Brain microvascular endothelial cell (primary cell): ENCODE measurements around the gene COPG2.

Source experiments
- DNase-seq: peaks from one replicate; pipeline ENCODE4 v3.0.0-alpha.2; 2020
- H3K27ac ChIP-seq: fragments of 250-450 bp; sonication (Bioruptor Pico); 2 replicates; pipeline ENCODE4 v1.5.1; 2020; ENCODE audit warnings: mild to moderate bottlenecking, moderate library complexity
- H3K27me3 ChIP-seq: fragments of 250-450 bp; sonication (Bioruptor Pico); replicated peaks from 2 replicates; pipeline ENCODE4 v1.5.1; 2020; ENCODE audit warnings: mild to moderate bottlenecking
- H3K36me3 ChIP-seq: fragments of 250-450 bp; sonication (Bioruptor Pico); replicated peaks from 2 replicates; pipeline ENCODE4 v1.5.1; 2020; ENCODE audit warnings: mild to moderate bottlenecking
- H3K4me3 ChIP-seq: 2 replicates; pipeline ENCODE4 v1.5.1; 2011; ENCODE audit warnings: low read depth, mild to moderate bottlenecking, control low read depth, low read length, moderate library complexity
- CTCF ChIP-seq: IDR thresholded peaks from 2 replicates; pipeline ENCODE4 v1.5.1; 2011; ENCODE audit warnings: low read depth, mild to moderate bottlenecking, moderate library complexity, low read length, control low read depth, inconsistent platforms; ENCODE audit errors: missing control alignments
- in situ Hi-C: cut with HindIII; loops from 2 replicates; pipeline ENCODE4 v1.10.0; 2017; ENCODE audit warnings: low sequenced_read_pairs, low pct_ligation_motif_present

Gene COPG2

DNA sequence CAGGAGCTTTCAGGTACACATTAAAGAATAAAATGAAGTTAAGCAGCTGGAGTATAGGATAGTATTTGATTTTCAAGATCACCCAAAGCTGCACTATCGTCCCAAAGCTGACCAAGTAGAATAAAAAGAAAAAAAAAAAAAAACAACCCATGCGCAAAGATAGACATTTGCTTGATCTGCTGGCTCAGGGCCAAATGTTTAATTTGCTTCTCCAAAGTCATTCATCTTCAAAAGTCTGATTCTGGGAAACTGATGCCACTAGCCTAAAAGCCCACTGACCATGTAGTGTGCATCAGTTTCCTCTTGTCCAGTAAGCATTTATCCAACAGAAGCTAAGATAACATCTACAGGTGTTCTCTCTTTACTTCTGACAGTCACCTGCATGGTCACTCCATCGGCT is 162.2 kb downstream of the COPG2 start:
- in situ Hi-C loops = no loop called here
- Histone ChIP-seq H3K36me3 (peaks cover 59% of the 10 kb centered on the region), H3K4me3 (no peak overlapping the region), H3K27ac (no peak overlapping the region), H3K27me3 (no peaks in the 10 kb centered on the region)
- no peak for DNase-seq
- TF ChIP-seq CTCF = no peak

DNA sequence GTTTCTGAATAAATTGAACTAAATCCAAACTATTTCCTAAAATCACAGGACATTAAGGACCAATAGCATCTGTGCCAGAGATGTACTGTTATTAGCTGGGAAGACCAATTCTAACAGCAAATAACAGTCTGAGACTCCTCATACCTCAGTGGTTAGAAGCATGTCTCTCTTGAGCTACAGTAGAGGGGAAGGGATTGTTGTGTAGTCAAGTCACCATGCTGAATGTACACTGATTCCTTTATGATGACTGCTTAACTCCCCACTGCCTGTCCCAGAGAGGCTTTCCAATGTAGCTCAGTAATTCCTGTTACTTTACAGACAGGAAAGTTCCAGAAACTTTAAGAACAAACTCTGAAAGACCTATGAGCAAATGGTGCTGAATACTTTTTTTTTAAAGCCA is 162.8 kb downstream of the COPG2 start:
- TF ChIP-seq CTCF = no peak
- H3K4me3 ChIP-seq = no peak overlapping the region
- peak; percentile 24 for DNase-seq
- H3K36me3 ChIP-seq = peaks cover 64% of the 10 kb centered on the region
- in situ Hi-C loops = no loop called here
- no peak overlapping the region for H3K27ac ChIP-seq
- H3K27me3 ChIP-seq = no peaks in the 10 kb centered on the region

DNA sequence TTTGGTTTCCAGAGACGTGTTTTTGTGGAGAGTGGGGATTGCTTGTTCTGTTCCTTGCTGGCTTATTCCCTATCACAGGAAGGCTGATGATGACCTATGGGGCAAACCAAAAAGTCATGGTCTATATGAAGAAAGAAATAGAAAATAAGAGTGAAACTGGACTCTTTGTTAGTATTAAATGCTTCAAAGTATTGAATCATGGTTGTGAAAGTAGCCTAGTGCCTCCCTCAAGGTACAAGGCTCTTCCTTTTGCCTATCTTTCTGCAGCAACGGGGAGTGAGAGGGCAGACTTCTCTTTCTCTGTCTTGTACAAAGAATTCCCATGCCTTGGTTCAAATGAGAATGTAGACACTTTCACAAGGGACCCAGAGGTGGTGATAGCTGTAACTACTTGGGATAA is 167.6 kb downstream of the COPG2 start:
- no peak for TF ChIP-seq CTCF
- peaks cover 67% of the 10 kb centered on the region for H3K36me3 ChIP-seq
- H3K4me3 ChIP-seq = no peak overlapping the region
- no peak overlapping the region for H3K27ac ChIP-seq
- DNase-seq = no peak
- in situ Hi-C loops = no loop called here
- H3K27me3 ChIP-seq = no peaks in the 10 kb centered on the region

DNA sequence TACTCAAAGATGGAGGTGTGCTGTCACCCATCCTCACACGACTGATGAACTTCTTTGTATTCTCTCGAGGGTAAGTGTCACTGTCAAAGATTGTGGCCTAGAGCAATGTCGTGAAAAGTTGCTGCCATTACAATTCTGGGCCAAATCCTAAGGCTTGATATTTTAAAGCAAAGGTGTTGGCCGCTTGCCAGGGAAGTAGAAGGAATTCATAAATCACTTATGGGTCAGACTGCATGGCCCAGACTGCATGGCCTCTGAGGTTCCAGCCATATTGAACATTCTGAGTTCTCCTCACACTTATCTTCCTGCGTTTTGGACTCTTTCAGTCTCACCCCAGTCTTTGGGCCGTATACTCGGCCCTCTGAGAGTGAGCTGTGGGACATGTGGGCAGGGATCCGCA is 168.1 kb downstream of the COPG2 start:
- H3K4me3 ChIP-seq = no peak overlapping the region
- in situ Hi-C loops = no loop called here
- no peak overlapping the region for H3K27ac ChIP-seq
- TF ChIP-seq CTCF = no peak
- DNase-seq = no peak
- no peaks in the 10 kb centered on the region for H3K27me3 ChIP-seq
- H3K36me3 ChIP-seq = peaks cover 67% of the 10 kb centered on the region

GRCh38 chr7:130494431-130494858 is 174.1 kb downstream of the COPG2 start:
- Histone ChIP-seq H3K27ac (no peak overlapping the region), H3K36me3 (peaks cover 22% of the 10 kb centered on the region), H3K27me3 (no peaks in the 10 kb centered on the region), H3K4me3 (peak overlapping the region; percentile 68)
- no peak for DNase-seq
- in situ Hi-C loops = no loop called here
- no peak for TF ChIP-seq CTCF

GRCh38 chr7:130493275-130493873 is 175.2 kb downstream of the COPG2 start:
- in situ Hi-C loops = no loop called here
- Histone ChIP-seq H3K27ac (no peak overlapping the region), H3K27me3 (no peaks in the 10 kb centered on the region), H3K36me3 (peaks cover 12% of the 10 kb centered on the region), H3K4me3 (peak overlapping the region; percentile 68)
- no peak for TF ChIP-seq CTCF
- no peak for DNase-seq
